ENCODE data around the gene LSS.

LSS gene

GRCh38 chr21:46217511-46218196 is 10.9 kb downstream of the LSS start:
- H3K4me3 ChIP-seq (ENCODE audit: low read length), result no peak overlapping the region
- TF ChIP-seq ZNF274 (IDR thresholded peaks at IDR 0.05; ENCODE audit: low read depth, low read length), result no peak

- TF ChIP-seq ZNF274 (IDR thresholded peaks at IDR 0.05; ENCODE audit: low read depth, low read length), result no peak
- H3K4me3 ChIP-seq (ENCODE audit: low read length), result no peak overlapping the region
Observed at GRCh38 chr21:46216132-46216747, 12.3 kb downstream of the LSS start.

DNA sequence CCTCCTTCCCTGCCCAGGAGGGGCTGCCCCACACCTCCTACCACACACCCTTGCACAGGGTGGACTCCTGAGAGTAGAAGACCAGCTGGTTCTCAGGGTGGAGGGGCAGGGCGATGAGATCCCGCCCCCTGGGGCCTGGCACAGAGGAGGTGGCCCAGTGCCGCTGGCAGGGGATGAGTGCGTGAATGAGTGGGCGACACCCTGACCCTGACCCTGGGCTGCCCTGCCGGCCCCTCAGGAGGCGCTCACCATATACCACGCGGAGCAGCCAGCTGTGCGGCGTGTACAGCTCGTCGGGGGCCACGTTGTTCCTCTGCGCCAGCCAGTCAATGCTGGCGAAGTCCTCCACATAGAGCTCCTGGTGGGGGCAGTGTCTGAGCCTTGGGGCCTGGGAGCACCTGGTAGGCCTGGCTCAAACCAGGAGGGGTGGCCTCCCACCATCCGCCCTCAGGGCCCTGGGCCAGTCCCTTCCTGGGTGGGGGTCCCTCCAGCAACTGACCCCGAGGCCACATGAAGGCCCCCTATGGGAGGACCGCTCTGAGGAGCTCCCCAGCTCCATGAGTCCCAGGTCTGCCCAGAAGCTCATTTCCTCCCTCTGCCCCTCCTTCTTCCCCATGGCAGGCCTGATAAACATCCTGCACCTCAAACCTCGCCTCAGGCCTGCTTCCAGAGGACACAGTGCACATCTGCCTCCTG is 13.0 kb downstream of the LSS start:
- no peak overlapping the region for H3K4me3 ChIP-seq (ENCODE audit: low read length)
- TF ChIP-seq ZNF274 (IDR thresholded peaks at IDR 0.05; ENCODE audit: low read depth, low read length), result no peak

- H3K4me3 ChIP-seq (ENCODE audit: low read length), result no peak overlapping the region
- no peak for TF ChIP-seq ZNF274 (IDR thresholded peaks at IDR 0.05; ENCODE audit: low read depth, low read length)
Observed at GRCh38 chr21:46214478-46215340, 13.9 kb downstream of the LSS start.

- no peak for TF ChIP-seq ZNF274 (IDR thresholded peaks at IDR 0.05; ENCODE audit: low read depth, low read length)
- no peak overlapping the region for H3K4me3 ChIP-seq (ENCODE audit: low read length)
Observed at GRCh38 chr21:46213620-46214286, 14.8 kb downstream of the LSS start.

GRCh38 chr21:46212721-46213484 is 15.7 kb downstream of the LSS start:
- TF ChIP-seq ZNF274 (IDR thresholded peaks at IDR 0.05; ENCODE audit: low read depth, low read length), result no peak
- no peak overlapping the region for H3K4me3 ChIP-seq (ENCODE audit: low read length)

- no peak overlapping the region for H3K4me3 ChIP-seq (ENCODE audit: low read length)
- no peak for TF ChIP-seq ZNF274 (IDR thresholded peaks at IDR 0.05; ENCODE audit: low read depth, low read length)
Observed at GRCh38 chr21:46211786-46212720, 16.5 kb downstream of the LSS start.

- no peak overlapping the region for H3K4me3 ChIP-seq (ENCODE audit: low read length)
- no peak for TF ChIP-seq ZNF274 (IDR thresholded peaks at IDR 0.05; ENCODE audit: low read depth, low read length)
Observed at GRCh38 chr21:46211376-46211775, 17.2 kb downstream of the LSS start.

DNA sequence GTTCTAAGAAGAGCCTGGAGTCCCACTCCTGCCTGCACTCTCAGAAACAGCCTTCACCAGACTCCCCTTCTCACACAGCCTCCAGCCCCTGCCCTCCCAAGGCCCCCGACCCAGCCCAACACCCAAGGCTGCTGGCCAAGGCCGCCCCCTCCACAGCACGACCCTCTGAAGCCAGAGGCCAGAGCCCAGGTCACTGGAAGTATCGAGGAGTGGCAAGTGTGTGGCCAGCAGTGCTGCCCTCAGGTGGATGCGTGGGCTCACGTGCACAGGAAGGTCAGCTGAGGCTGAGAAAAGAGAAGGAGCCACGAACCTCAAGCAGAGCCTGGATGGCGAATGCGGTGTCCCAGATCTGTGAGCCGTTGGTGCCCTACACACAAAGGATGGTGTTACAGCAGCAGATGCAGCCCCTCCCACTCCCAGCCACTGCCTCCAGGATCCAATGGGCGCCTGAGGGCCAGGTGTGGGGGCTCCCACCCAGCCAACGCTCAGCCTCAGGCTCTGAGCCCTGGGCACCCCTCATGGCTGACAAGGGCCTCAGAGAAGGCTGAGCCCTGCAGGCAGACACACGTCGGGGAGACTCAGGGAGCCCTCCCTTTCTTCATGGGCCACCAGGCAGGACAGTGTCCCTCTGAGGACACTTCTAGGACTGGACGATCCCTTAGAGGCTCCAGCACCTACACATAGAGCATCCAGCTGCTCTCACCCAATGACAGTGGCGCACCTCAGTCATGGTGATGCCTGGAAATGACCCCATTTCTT is 18.0 kb downstream of the LSS start:
- no peak for TF ChIP-seq ZNF274 (IDR thresholded peaks at IDR 0.05; ENCODE audit: low read depth, low read length)
- no peak overlapping the region for H3K4me3 ChIP-seq (ENCODE audit: low read length)

DNA sequence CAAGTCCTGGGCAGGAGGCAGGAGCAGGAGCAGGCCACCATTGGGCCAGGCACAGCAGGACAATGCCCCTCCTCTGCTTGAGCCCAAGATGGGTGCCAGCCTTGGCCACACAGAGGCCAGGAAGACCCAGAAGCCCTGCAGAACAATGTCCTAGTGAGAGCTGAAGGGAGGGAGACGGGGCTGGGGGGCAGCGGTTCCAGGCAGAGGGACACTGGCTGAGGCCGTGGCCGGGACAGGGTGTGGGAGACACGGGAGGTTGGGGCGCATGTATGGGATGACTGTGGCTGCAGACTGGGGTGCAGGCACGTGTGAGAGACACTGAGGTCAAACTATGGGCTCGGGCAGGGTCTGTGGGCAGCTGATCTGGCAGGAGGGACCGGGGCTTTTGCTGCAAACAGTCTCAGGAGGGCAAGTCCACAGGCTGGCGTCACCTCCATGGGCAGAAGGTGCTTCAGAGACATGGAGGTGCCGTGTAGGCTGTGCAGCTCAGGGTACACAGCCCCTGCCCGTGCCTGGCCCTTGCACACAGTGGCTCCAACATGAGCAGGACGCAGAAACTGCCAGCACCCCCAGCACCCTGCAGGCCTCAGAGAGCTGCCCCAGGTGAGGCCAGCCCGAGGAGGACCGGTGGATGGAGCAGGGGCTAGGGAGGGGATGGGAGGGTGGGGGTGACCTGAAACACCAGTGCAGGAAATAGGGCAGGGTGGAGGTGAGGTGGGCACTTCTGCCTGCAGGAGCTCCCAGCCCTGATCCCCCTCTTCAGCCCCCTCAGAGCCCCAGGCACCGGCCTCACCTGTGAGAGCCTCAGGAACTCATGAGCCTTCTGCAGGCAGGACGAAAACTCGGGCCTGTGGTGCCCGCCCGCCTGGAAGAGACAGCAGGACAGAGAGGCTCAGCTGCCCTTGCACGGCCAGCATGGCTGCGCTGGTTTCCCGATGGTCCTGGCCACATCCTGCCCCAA is 19.5 kb downstream of the LSS start:
- TF ChIP-seq ZNF274 (IDR thresholded peaks at IDR 0.05; ENCODE audit: low read depth, low read length), result no peak
- H3K4me3 ChIP-seq (ENCODE audit: low read length), result no peak overlapping the region

Data from GM08714 (cell line).